ENCODE data around the gene LTB.

DNA sequence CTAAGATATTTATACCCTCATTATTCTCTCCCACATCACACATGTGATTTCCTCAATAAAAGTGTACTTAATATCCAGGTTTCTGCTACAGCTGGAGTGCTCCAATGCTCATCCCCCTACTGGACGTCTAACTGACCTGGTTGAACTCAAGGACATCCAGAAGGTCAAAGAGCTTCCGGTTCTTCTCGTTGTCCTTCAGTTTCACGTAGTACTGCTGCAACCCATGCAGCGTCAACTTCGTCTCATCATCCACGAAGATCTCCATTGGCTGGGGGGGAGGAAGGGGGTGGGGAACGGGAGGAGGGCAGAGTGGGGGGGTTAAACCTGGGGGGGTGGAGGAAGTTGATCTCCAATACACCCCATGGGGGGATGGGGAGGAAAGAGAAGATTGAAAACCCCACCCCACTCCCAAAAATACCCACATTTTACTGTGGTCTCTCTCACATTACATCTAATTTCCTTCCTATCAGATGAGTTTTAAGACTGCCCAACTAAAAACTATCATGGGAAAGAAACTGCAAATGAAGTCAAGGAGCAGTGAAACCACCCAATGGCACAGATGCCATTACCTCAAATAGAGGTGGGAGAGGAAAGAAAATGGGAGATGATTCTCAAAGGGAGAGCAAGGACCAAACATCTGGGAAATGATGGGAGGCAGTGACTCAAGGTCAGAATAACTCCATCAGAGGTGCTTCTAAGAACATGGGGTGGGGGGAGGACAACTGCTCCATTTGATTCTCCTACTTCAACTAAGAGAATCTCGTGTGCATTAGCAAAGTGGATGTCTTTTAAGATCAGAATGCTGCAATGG lies 49.4 kb downstream of the LTB start:
- TF ChIP-seq, protein P1, sequence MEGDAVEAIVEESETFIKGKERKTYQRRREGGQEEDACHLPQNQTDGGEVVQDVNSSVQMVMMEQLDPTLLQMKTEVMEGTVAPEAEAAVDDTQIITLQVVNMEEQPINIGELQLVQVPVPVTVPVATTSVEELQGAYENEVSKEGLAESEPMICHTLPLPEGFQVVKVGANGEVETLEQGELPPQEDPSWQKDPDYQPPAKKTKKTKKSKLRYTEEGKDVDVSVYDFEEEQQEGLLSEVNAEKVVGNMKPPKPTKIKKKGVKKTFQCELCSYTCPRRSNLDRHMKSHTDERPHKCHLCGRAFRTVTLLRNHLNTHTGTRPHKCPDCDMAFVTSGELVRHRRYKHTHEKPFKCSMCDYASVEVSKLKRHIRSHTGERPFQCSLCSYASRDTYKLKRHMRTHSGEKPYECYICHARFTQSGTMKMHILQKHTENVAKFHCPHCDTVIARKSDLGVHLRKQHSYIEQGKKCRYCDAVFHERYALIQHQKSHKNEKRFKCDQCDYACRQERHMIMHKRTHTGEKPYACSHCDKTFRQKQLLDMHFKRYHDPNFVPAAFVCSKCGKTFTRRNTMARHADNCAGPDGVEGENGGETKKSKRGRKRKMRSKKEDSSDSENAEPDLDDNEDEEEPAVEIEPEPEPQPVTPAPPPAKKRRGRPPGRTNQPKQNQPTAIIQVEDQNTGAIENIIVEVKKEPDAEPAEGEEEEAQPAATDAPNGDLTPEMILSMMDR (IDR thresholded peaks at IDR 0.05) = no peak
- TF ChIP-seq POLR2A (IDR thresholded peaks at IDR 0.05) (no peak), POLR2AphosphoS5 (IDR thresholded peaks at IDR 0.05) (no peak)
